HepG2 (cell line): Measurements from ENCODE around the gene DLL3. TPM values are rescaled to one million over a fixed set of nuclear protein-coding genes. Genes with fewer than 3 reads are reported as not detected.

Experiments
- ATAC-seq: fragments of 200-7000 bp; cut with Tn5 transposase; 3 replicates; pipeline ENCODE4 v1.9.1; 2020; ENCODE audit warnings: mild to moderate bottlenecking, moderate library complexity
- BruUV-seq: library from RNA; stranded (reverse); fragments of 400-500 nt; replicated peaks from 2 replicates; lab custom pipeline; 2021; lab: Mats Ljungman, UMichigan
- CTCF ChIA-PET: fragments of 300-600 bp; formaldehyde crosslinking; extraction: SDS; loops from one replicate; lab custom pipeline; 2021; ENCODE audit warnings: low total read pairs, inconsistent platforms, low intra/inter-chr PET ratio; lab: Yijun Ruan, JAX
- POLR2A ChIA-PET: fragments of 350-600 bp; sonication (Branson Sonifier 250); formaldehyde crosslinking; loops from one replicate; lab custom pipeline; 2020; ENCODE audit warnings: antibody characterized with exemption, inconsistent platforms; lab: Yijun Ruan, JAX
- DNase-seq: peaks from one replicate; pipeline ENCODE4 v3.0.0-alpha.2; 2015; ENCODE audit warnings: low spot score
- FAIRE-seq: peaks from 3 replicates; lab custom pipeline; 2011; peaks lifted over from hg19 to GRCh38; lab: Jason Lieb, UNC
- H2AFZ ChIP-seq: one replicate; pipeline ENCODE4 v1.6.1; 2011; ENCODE audit warnings: low read length, inconsistent platforms
- H3K27ac ChIP-seq: fragments of 300-600 bp; 3 replicates; pipeline ENCODE4 v1.8.0; 2011; ENCODE audit warnings: mixed run types, mild to moderate bottlenecking, mixed read lengths, low read length, inconsistent platforms; ENCODE audit not compliant: insufficient read depth; ENCODE audit errors: extremely low read length
- H3K27me3 ChIP-seq, 2 experiments: fragments of 200-600 bp in 1 of 2; 2 replicates in 1 of 2; 3 replicates in 1 of 2; pipeline versions ENCODE4 v1.6.0 to v1.8.0; 2011; ENCODE audit warnings: low read length in 2 of 2, mild to moderate bottlenecking in 2 of 2, moderate library complexity in 2 of 2, inconsistent platforms in 1 of 2; ENCODE audit not compliant: insufficient read depth in 2 of 2, control insufficient read depth in 1 of 2
- H3K36me3 ChIP-seq, 2 experiments: fragments of 200-600 bp in 1 of 2; replicated peaks in 1 of 2; 2 replicates in 1 of 2; 3 replicates in 1 of 2; pipeline versions ENCODE4 v1.5.1 to v1.8.0; 2011; ENCODE audit warnings: low read length in 2 of 2, inconsistent platforms in 1 of 2; ENCODE audit not compliant: insufficient read depth in 2 of 2, control insufficient read depth in 1 of 2
- H3K4me1 ChIP-seq: 2 replicates; pipeline ENCODE4 v1.5.1; 2012; ENCODE audit warnings: low read length, inconsistent platforms; ENCODE audit not compliant: insufficient read depth
- H3K4me2 ChIP-seq: 2 replicates; pipeline ENCODE4 v1.6.0; 2011; ENCODE audit warnings: low read depth, low read length, inconsistent platforms
- H3K4me3 ChIP-seq, 3 experiments: fragments of 200-600 bp in 1 of 3; sonication (generic), shearing (Covaris generic) in 1 of 3; replicated peaks in 1 of 3; 2 replicates each; pipeline ENCODE4 v1.5.1; 2011 to 2016; ENCODE audit warnings: low read length in 3 of 3, inconsistent platforms in 2 of 3, low read depth in 2 of 3, mild to moderate bottlenecking in 2 of 3, control low read depth in 1 of 3, mixed read lengths in 1 of 3; ENCODE audit not compliant: insufficient read depth in 1 of 3
- H3K79me2 ChIP-seq: one replicate; pipeline ENCODE4 v1.6.1; 2011; ENCODE audit warnings: low read length, inconsistent platforms; ENCODE audit not compliant: insufficient read depth
- H3K9ac ChIP-seq: 2 replicates; pipeline ENCODE4 v1.6.0; 2011; ENCODE audit warnings: mild to moderate bottlenecking, low read depth, low read length, inconsistent platforms; ENCODE audit not compliant: insufficient read depth
- H3K9me3 ChIP-seq: 2 replicates; pipeline ENCODE4 v1.5.1; 2012; ENCODE audit warnings: mild to moderate bottlenecking, low read length
- H4K20me1 ChIP-seq: 2 replicates; pipeline ENCODE4 v1.6.0; 2011; ENCODE audit warnings: inconsistent platforms, mild to moderate bottlenecking, low read length, moderate library complexity; ENCODE audit not compliant: insufficient read depth
- SETDB1 ChIP-seq: sonication (generic); formaldehyde crosslinking; IDR thresholded peaks from 2 replicates; pipeline ENCODE4 v1.5.1; 2020; ENCODE audit warnings: missing genetic modification reagents, mild to moderate bottlenecking, borderline replicate concordance
- SRSF9 ChIP-seq: fragments of 200-400 bp; formaldehyde crosslinking; IDR thresholded peaks from 2 replicates; pipeline ENCODE4 v1.6.1; 2018; ENCODE audit warnings: borderline replicate concordance, mild to moderate bottlenecking, low read depth, low read length; ENCODE audit not compliant: insufficient read depth, poor library complexity, severe bottlenecking
- ZBTB43 ChIP-seq: sonication (generic); formaldehyde crosslinking; conservative IDR thresholded peaks from 2 replicates; pipeline ENCODE4 v1.4.0; 2020; ENCODE audit warnings: missing genetic modification reagents
- ZFP90 ChIP-seq: sonication (generic); formaldehyde crosslinking; IDR thresholded peaks from 2 replicates; pipeline ENCODE4 v1.8.0; 2022; ENCODE audit warnings: missing genetic modification reagents, mild to moderate bottlenecking, inconsistent platforms, borderline replicate concordance
- ZFY ChIP-seq: sonication (generic); formaldehyde crosslinking; IDR thresholded peaks from 2 replicates; pipeline ENCODE4 v1.4.0; 2020; ENCODE audit warnings: missing genetic modification reagents
- ZNF264 ChIP-seq: sonication (generic); formaldehyde crosslinking; IDR thresholded peaks from 2 replicates; pipeline ENCODE4 v1.4.0; 2020; ENCODE audit warnings: missing genetic modification reagents
- WGBS: methylation state at CpG from one replicate; pipeline ENCODE4 v1.1.6; 2017; ENCODE audit warnings: low lambda C conversion rate; 5-methylcytosine and 5-hydroxymethylcytosine counted together
- in situ Hi-C: cut with HindIII; loops from 2 replicates; pipeline ENCODE4 v1.10.0; 2017; ENCODE audit warnings: low pct_unique_long_range_greater_than_20kb; ENCODE audit not compliant: extremely low pct_ligation_motif_present
- intact Hi-C: fragments of 100-400 bp; cut with micrococcal nuclease; formaldehyde crosslinking; loops from one replicate; pipeline ENCODE4 v1.10.0; 2022; ENCODE audit not compliant: unreplicated experiment
- polyA plus RNA-seq, 8 experiments: library from polyadenylated mRNA; depleted of rRNA in 3 of 8; stranded (reverse) in 7 of 8; unstranded in 1 of 8; fragments of >200 nt; fragmentation: Illumina TruSeq in 4 of 8; extraction: Trizol in 4 of 8; gene quantifications; 2 replicates each; pipeline versions ENCODE4 v1.2.1 to v1.2.3, GENCODE V29; 2011 to 2016; ENCODE audit warnings: low read depth in 4 of 8, missing spikeins in 1 of 8, mixed read lengths in 1 of 8; ENCODE audit not compliant: insufficient read depth in 1 of 8
- total RNA-seq, 5 experiments: library from RNA; depleted of rRNA; stranded (reverse); fragments of >200 nt; fragmentation: Illumina TruSeq; extraction: Trizol; gene quantifications; 2 replicates each; pipeline ENCODE4 v1.2.3, GENCODE V29; 2016; ENCODE audit warnings: low read depth in 1 of 5
- TF ChIP-seq, protein P1 (sequence below): sonication (generic); formaldehyde crosslinking; IDR thresholded peaks from 2 replicates; pipeline ENCODE4 v1.5.0; 2020; ENCODE audit warnings: missing genetic modification reagents
- TF ChIP-seq, protein P2 (sequence below): sonication (generic); formaldehyde crosslinking; IDR thresholded peaks from 2 replicates; pipeline ENCODE4 v1.4.0; 2020; ENCODE audit warnings: mild to moderate bottlenecking, missing genetic modification reagents

DLL3 gene
- total and polyA plus RNA-seq, 2 of the 13 experiments (the other 11 are each of a cell fraction or from before 2014, with no cell fraction given) = 0.35 to 0.55 TPM

GRCh38 chr19:39544911-39545310, 46.2 kb downstream of the DLL3 start:
- DNase-seq (no peak), FAIRE-seq (no peak)
- H3K36me3 ChIP-seq = no peaks in the 10 kb centered on the region
- POLR2A ChIA-PET = no interaction called here
- no peak overlapping the region for H3K27ac ChIP-seq
- WGBS = 0% methylated on average over 1 of the region's 1 CpG
- H3K9ac ChIP-seq = no peak overlapping the region
- CTCF ChIA-PET = no interaction called here
- BruUV-seq = no TSS peak
- intact Hi-C loops = no loop called here
- no peaks in the 10 kb centered on the region for H4K20me1 ChIP-seq
- in situ Hi-C loops = no loop called here
- TF ChIP-seq, protein P1, sequence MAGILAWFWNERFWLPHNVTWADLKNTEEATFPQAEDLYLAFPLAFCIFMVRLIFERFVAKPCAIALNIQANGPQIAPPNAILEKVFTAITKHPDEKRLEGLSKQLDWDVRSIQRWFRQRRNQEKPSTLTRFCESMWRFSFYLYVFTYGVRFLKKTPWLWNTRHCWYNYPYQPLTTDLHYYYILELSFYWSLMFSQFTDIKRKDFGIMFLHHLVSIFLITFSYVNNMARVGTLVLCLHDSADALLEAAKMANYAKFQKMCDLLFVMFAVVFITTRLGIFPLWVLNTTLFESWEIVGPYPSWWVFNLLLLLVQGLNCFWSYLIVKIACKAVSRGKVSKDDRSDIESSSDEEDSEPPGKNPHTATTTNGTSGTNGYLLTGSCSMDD = no peak
- no peak for TF ChIP-seq ZBTB43 (CRISPR knock-in tag)
- TF ChIP-seq, protein P2, sequence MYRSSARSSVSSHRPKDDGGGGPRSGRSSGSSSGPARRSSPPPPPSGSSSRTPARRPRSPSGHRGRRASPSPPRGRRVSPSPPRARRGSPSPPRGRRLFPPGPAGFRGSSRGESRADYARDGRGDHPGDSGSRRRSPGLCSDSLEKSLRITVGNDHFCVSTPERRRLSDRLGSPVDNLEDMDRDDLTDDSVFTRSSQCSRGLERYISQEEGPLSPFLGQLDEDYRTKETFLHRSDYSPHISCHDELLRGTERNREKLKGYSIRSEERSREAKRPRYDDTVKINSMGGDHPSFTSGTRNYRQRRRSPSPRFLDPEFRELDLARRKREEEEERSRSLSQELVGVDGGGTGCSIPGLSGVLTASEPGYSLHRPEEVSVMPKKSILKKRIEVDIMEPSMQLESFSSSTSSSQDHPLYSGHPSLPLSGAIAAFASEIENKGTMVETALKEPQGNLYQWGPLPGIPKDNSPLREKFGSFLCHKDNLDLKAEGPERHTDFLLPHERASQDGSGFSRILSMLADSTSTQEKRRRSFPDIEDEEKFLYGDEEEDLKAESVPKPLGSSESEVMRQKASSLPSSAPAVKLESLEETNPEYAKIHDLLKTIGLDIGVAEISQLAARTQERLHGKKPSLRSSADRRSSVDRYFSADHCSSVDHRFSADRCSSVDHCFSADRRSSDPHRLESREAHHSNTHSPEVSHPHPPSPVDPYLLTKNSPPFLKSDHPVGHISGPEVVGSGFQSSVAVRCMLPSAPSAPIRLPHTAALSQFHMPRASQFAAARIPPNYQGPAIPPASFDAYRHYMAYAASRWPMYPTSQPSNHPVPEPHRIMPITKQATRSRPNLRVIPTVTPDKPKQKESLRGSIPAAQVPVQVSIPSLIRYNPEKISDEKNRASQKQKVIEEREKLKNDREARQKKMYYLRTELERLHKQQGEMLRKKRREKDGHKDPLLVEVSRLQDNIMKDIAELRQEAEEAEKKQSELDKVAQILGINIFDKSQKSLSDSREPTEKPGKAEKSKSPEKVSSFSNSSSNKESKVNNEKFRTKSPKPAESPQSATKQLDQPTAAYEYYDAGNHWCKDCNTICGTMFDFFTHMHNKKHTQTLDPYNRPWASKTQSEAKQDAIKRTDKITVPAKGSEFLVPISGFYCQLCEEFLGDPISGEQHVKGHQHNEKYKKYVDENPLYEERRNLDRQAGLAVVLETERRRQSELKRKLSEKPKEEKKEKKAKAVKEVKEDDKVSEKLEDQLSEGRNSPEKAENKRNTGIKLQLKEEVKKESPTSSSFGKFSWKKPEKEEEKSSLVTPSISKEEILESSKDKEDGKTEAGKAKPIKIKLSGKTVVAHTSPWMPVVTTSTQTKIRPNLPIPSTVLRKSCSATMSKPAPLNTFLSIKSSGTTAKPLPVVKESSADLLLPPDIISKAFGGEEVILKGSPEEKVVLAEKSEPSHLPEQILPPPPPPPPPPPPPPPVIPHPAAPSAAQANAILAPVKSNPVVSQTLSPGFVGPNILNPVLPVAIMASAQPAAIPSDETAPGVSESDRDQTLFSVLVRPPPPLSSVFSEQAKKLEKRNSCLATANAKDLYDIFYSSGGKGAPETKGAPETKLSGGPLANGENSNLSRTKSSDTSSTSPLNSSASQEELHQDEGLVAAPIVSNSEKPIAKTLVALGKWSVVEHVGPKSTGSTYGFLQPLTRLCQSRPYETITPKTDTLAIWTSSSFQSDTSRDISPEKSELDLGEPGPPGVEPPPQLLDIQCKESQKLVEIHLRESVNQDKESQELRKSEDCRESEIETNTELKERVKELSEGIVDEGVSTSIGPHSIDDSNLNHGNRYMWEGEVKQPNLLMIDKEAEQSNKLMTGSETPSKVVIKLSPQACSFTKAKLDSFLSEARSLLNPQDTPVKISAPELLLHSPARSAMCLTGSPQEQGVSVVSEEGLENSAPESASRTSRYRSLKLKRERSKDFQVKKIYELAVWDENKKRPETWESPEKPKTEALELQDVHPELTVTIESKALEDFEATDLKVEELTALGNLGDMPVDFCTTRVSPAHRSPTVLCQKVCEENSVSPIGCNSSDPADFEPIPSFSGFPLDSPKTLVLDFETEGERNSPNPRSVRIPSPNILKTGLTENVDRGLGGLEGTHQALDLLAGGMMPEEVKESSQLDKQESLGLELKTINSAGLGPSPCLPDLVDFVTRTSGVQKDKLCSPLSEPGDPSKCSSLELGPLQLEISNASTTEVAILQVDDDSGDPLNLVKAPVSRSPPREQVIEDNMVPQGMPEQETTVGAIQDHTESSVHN (CRISPR knock-in tag) = no peak
- no peak for TF ChIP-seq ZFP90 (CRISPR knock-in tag)
- no peak for TF ChIP-seq ZNF264
- no peak for TF ChIP-seq ZFY (CRISPR knock-in tag)
- TF ChIP-seq SETDB1 (CRISPR knock-in tag) = no peak
- no peak for TF ChIP-seq SRSF9
- TF ChIP-seq, all 625 proteins: peak for 0
- H3K4me1 ChIP-seq = peaks cover 20% of the 10 kb centered on the region
- H3K27me3 ChIP-seq = peaks cover 1 to 12% of the 10 kb centered on the region in 2 experiments; a peak in 3 of 5 replicates
- H3K4me2 ChIP-seq = no peak overlapping the region
- no peak for ATAC-seq
- H3K9me3 ChIP-seq = no peaks in the 10 kb centered on the region
- no peak overlapping the region for H3K4me3 ChIP-seq
- no peak overlapping the region for H2AFZ ChIP-seq
- H3K79me2 ChIP-seq = no peaks in the 10 kb centered on the region
